Uterus (tissue), 4 donors: ENCODE results near the gene SORT1. TPM values are rescaled to one million over a fixed set of nuclear protein-coding genes. Genes with fewer than 3 reads are reported as not detected.
A peak's percentile ranks its signal among the peaks of the same experiment; 100 is the strongest.
"Not testable (repeated sequence)": the region's sequence is repeated elsewhere in the genome, so short reads cannot be mapped to it uniquely, and the experiment has no call there.

Experiments used
- DNase-seq, 2 donors: peaks; one replicate each; pipeline ENCODE4 v3.0.0-alpha.2; 2019 to 2020
- H3K27ac ChIP-seq, 2 donors: fragments of 200-600 bp; sonication (generic); 1 replicate in 1 of 2; 2 replicates in 1 of 2; pipeline ENCODE4 v1.5.1; 2016 to 2018
- H3K27me3 ChIP-seq, 2 donors: fragments of 200-600 bp; sonication (generic); one replicate each; pipeline ENCODE4 v1.5.1; 2018 to 2019; ENCODE audit warnings: control low read depth in 1 of 2
- H3K36me3 ChIP-seq, 2 donors: fragments of 200-600 bp; sonication (generic); one replicate each; pipeline ENCODE4 v1.5.1; 2019; ENCODE audit warnings: control low read depth in 1 of 2
- H3K4me1 ChIP-seq, 2 donors: fragments of 200-600 bp; sonication (generic); one replicate each; pipeline ENCODE4 v1.5.1; 2018 to 2019; ENCODE audit warnings: control low read depth in 1 of 2
- H3K4me3 ChIP-seq, 2 donors: fragments of 200-600 bp; sonication (generic); 1 replicate in 1 of 2; 2 replicates in 1 of 2; pipeline ENCODE4 v1.5.1; 2018 to 2019; ENCODE audit warnings: mild to moderate bottlenecking in 1 of 2
- H3K9me3 ChIP-seq, 2 donors: fragments of 200-600 bp; sonication (generic); one replicate each; pipeline ENCODE4 v1.5.1; 2019; ENCODE audit warnings: control low read depth in 1 of 2
- POLR2A ChIP-seq, 2 donors: fragments of 450-650 bp; IDR thresholded peaks; one replicate each; pipeline ENCODE4 v1.6.1; 2016; ENCODE audit warnings: antibody characterized with exemption in 2 of 2, mild to moderate bottlenecking in 1 of 2, moderate library complexity in 1 of 2
- intact Hi-C: fragments of 100-400 bp; cut with DNase I; formaldehyde crosslinking; loops from one replicate; pipeline ENCODE4 v1.15.1; 2023; ENCODE audit warnings: low total_unique reads
- total RNA-seq, 4 donors: library from RNA; depleted of rRNA in 3 of 4; stranded (reverse); fragments of >200 nt in 3 of 4; gene quantifications; one replicate each; pipeline versions ENCODE4 v1.1.0 to v1.2.4, GENCODE V29; 2014 to 2023
- TF ChIP-seq, protein P1 (sequence below), 4 experiments: fragments of 200-600 bp in 2 of 4; fragments of 450-650 bp in 2 of 4; sonication (generic) in 2 of 4; IDR thresholded peaks; one replicate each; pipeline ENCODE4 v1.5.1; 2016 to 2019; ENCODE audit warnings: antibody characterized with exemption in 4 of 4, mild to moderate bottlenecking in 2 of 4, moderate library complexity in 1 of 4
- donor health status: DM: yes; HTN: yes; CAD: no.

SORT1 gene
- total RNA-seq: 10 to 100 TPM; 20.2 to 43.4 (median 27.9) TPM

GRCh38 chr1:109397581-109398342, at the start of gene SORT1:
Gene SORT1, minus strand, starts transcription at chr1:109397918. Its CDS starts 26 bp downstream, at chr1:109397892.
- H3K9me3 ChIP-seq: no peaks in the 10 kb centered on the region
- DNase-seq: peak; percentile 79 to 85
- H3K36me3 ChIP-seq: no peaks in the 10 kb centered on the region
- peaks cover 0 to 5% of the 10 kb centered on the region in 2 donors for H3K4me1 ChIP-seq
- TF ChIP-seq, protein P1, sequence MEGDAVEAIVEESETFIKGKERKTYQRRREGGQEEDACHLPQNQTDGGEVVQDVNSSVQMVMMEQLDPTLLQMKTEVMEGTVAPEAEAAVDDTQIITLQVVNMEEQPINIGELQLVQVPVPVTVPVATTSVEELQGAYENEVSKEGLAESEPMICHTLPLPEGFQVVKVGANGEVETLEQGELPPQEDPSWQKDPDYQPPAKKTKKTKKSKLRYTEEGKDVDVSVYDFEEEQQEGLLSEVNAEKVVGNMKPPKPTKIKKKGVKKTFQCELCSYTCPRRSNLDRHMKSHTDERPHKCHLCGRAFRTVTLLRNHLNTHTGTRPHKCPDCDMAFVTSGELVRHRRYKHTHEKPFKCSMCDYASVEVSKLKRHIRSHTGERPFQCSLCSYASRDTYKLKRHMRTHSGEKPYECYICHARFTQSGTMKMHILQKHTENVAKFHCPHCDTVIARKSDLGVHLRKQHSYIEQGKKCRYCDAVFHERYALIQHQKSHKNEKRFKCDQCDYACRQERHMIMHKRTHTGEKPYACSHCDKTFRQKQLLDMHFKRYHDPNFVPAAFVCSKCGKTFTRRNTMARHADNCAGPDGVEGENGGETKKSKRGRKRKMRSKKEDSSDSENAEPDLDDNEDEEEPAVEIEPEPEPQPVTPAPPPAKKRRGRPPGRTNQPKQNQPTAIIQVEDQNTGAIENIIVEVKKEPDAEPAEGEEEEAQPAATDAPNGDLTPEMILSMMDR (IDR thresholded peaks at IDR 0.05): peak in 1 of 4 experiments; percentile 24
- TF ChIP-seq POLR2A (IDR thresholded peaks at IDR 0.05): peak; percentile 3 to 64
- H3K4me3 ChIP-seq: peak within 1 kb of the TSS; percentile 34 to 36
- no peaks in the 10 kb centered on the region for H3K27me3 ChIP-seq
- intact Hi-C loops: loop anchor here (2.0 kb wide), 1 partner anchor 115 kb away; the partner anchor contains the start of gene PSRC1
- peak within 1 kb of the TSS; percentile 81 to 95 for H3K27ac ChIP-seq

- H3K36me3 ChIP-seq, H3K27me3 ChIP-seq, intact Hi-C loops, H3K4me3 ChIP-seq, H3K9me3 ChIP-seq, H3K4me1 ChIP-seq, DNase-seq: not testable (repeated sequence)
- H3K27ac ChIP-seq: peak overlapping the region; percentile 8 to 63
These were observed 48.4 kb upstream of the SORT1 start for GRCh38 chr1:109445949-109446695.

DNA sequence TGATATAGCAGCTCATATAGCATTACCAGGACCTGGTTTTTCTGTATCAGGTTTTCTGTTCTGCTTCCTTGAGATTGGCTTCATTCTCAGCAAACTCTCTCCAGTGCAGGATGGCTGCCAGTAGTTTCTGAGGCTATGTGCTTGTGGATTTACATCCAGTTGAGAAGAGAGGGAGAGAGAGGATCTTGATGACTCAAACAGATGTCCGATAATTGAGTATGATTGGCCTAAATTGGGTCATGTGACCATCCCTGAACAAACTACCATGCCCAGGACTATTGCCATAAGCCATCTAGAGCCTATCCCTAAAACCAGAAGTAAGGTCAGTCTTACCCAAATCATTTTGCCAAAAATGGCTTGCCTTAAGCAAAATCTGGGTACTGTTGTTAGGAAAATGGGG, 46.6 kb upstream of the SORT1 start:
- no peak for TF ChIP-seq POLR2A (IDR thresholded peaks at IDR 0.05)
- TF ChIP-seq, protein P1 (IDR thresholded peaks at IDR 0.05): no peak
- Histone ChIP-seq H3K27ac (no peak overlapping the region), H3K27me3 (no peaks in the 10 kb centered on the region), H3K9me3 (no peaks in the 10 kb centered on the region), H3K4me3 (no peak overlapping the region), H3K36me3 (no peaks in the 10 kb centered on the region), H3K4me1 (no peaks in the 10 kb centered on the region)
- intact Hi-C loops: no loop called here
- DNase-seq: no peak

DNA sequence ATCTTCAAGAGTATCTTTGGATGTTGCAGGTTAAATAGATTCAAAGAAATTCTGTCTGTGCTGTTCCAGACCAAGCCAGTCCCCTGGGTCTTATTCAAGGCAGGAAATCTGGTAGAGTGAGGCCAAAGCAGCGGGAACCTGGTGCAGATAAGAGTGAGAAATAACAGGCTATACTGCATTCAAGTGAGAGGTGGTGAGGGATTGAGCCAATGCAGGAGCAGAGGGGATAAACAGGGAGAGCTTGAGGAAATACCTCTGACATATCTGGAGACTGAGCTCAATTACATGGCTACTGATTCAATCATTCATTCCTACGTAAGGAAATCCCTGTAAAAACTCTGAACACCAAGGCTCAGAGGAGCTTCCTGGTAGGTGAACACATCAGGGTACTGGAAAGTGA, 45.8 kb upstream of the SORT1 start:
- H3K9me3 ChIP-seq: no peaks in the 10 kb centered on the region
- DNase-seq: no peak
- H3K27ac ChIP-seq: no peak overlapping the region
- H3K27me3 ChIP-seq: no peaks in the 10 kb centered on the region
- no peak overlapping the region for H3K4me3 ChIP-seq
- H3K36me3 ChIP-seq: no peaks in the 10 kb centered on the region
- H3K4me1 ChIP-seq: no peaks in the 10 kb centered on the region
- intact Hi-C loops: no loop called here
- TF ChIP-seq, protein P1 (IDR thresholded peaks at IDR 0.05): no peak
- TF ChIP-seq POLR2A (IDR thresholded peaks at IDR 0.05): no peak

GRCh38 chr1:109441069-109441468, 43.4 kb upstream of the SORT1 start:
- Histone ChIP-seq H3K27me3 (no peaks in the 10 kb centered on the region), H3K4me1 (no peaks in the 10 kb centered on the region), H3K4me3 (no peak overlapping the region), H3K36me3 (no peaks in the 10 kb centered on the region), H3K27ac (no peak overlapping the region), H3K9me3 (no peaks in the 10 kb centered on the region)
- intact Hi-C loops: no loop called here
- no peak for DNase-seq
- TF ChIP-seq, protein P1 (IDR thresholded peaks at IDR 0.05): no peak
- no peak for TF ChIP-seq POLR2A (IDR thresholded peaks at IDR 0.05)
